K562 (cell line): ENCODE results near the gene C20orf96. TPM values are rescaled to one million over a fixed set of nuclear protein-coding genes. Genes with fewer than 3 reads are reported as not detected.

ENCODE experiments used
- ATAC-seq: fragments of 200-7000 bp; cut with Tn5 transposase; 3 replicates; pipeline ENCODE4 v1.9.1; 2020; ENCODE audit warnings: moderate library complexity
- BruUV-seq: library from RNA; stranded (reverse); fragments of 400-500 nt; replicated peaks from 2 replicates; lab custom pipeline; 2021; lab: Mats Ljungman, UMichigan
- CTCF ChIA-PET: fragments of 300-600 bp; formaldehyde crosslinking; extraction: SDS; loops from one replicate; lab custom pipeline; 2021; ENCODE audit warnings: low intra/inter-chr PET ratio; lab: Yijun Ruan, JAX
- POLR2A ChIA-PET: fragments of 300-600, 350-650 bp; sonication (Branson Sonifier 250); formaldehyde crosslinking; extraction: SDS; loops from one replicate; lab custom pipeline; 2021; ENCODE audit warnings: antibody characterized with exemption, inconsistent platforms; lab: Yijun Ruan, JAX
- DNase-seq, 4 experiments: peaks; one replicate each; pipeline versions ENCODE4 v3.0.0 to v3.0.0-alpha.2; 2011 to 2018; ENCODE audit warnings: low spot score in 3 of 4, mixed read lengths in 3 of 4; ENCODE audit errors: extremely low read depth in 1 of 4
- FAIRE-seq: peaks from 2 replicates; lab custom pipeline; 2011; peaks lifted over from hg19 to GRCh38; lab: Jason Lieb, UNC
- H2AFZ ChIP-seq: 2 replicates; pipeline ENCODE4 v1.6.0; 2011; ENCODE audit warnings: low read depth, low read length, control low read depth, inconsistent platforms
- H3K27ac ChIP-seq: fragments of 200-600 bp; 3 replicates; pipeline ENCODE4 v1.8.0; 2011; ENCODE audit warnings: low read depth, mild to moderate bottlenecking, control low read depth, inconsistent platforms, low read length, moderate library complexity, mixed read lengths; ENCODE audit errors: extremely low read depth
- H3K27me3 ChIP-seq, 2 experiments: fragments of 300-600 bp in 1 of 2; 2 replicates in 1 of 2; 3 replicates in 1 of 2; pipeline versions ENCODE4 v1.6.0 to v1.8.0; 2011; ENCODE audit warnings: inconsistent platforms in 2 of 2, low read length in 2 of 2, mild to moderate bottlenecking in 1 of 2, mixed read lengths in 1 of 2, moderate library complexity in 1 of 2; ENCODE audit not compliant: control insufficient read depth in 2 of 2, insufficient read depth in 2 of 2
- H3K36me3 ChIP-seq: fragments of 300-600 bp; 3 replicates; pipeline ENCODE4 v1.8.0; 2011; ENCODE audit warnings: mild to moderate bottlenecking, low read length, inconsistent platforms; ENCODE audit not compliant: control insufficient read depth, insufficient read depth
- H3K4me1 ChIP-seq, 2 experiments: fragments of 200-600 bp in 1 of 2; replicated peaks in 1 of 2; 2 replicates in 1 of 2; 3 replicates in 1 of 2; pipeline versions ENCODE4 v1.5.1 to v1.8.0; 2011; ENCODE audit warnings: inconsistent platforms in 2 of 2, low read length in 2 of 2, mild to moderate bottlenecking in 1 of 2, mixed read lengths in 1 of 2, moderate library complexity in 1 of 2; ENCODE audit not compliant: control insufficient read depth in 2 of 2, insufficient read depth in 2 of 2
- H3K4me2 ChIP-seq: 2 replicates; pipeline ENCODE4 v1.6.1; 2011; ENCODE audit warnings: low read length, control low read depth, inconsistent platforms, mixed read lengths; ENCODE audit not compliant: insufficient read depth
- H3K4me3 ChIP-seq: fragments of 200-600 bp; sonication (generic), shearing (Covaris generic); 2 replicates; pipeline ENCODE4 v1.5.1; 2016; ENCODE audit warnings: control low read depth, inconsistent platforms
- H3K79me2 ChIP-seq: fragments of 200-600 bp; 3 replicates; pipeline ENCODE4 v1.8.0; 2011; ENCODE audit warnings: low read length, inconsistent platforms; ENCODE audit not compliant: control insufficient read depth, insufficient read depth
- H3K9ac ChIP-seq, 2 experiments: 2 replicates each; pipeline versions ENCODE4 v1.6.0 to v1.6.1; 2011; ENCODE audit warnings: low read depth in 2 of 2, low read length in 2 of 2, control low read depth in 1 of 2, inconsistent platforms in 1 of 2, mild to moderate bottlenecking in 1 of 2, mixed read lengths in 1 of 2; ENCODE audit not compliant: insufficient read depth in 1 of 2
- H3K9me1 ChIP-seq: one replicate; pipeline ENCODE4 v1.6.0; 2011; ENCODE audit warnings: inconsistent platforms, mild to moderate bottlenecking, low read length, moderate library complexity; ENCODE audit not compliant: control insufficient read depth, insufficient read depth
- H3K9me3 ChIP-seq: replicated peaks from 2 replicates; pipeline ENCODE4 v1.5.1; 2011; ENCODE audit warnings: low read depth, low read length, inconsistent platforms; ENCODE audit not compliant: control insufficient read depth, insufficient read depth
- H4K20me1 ChIP-seq: replicated peaks from 2 replicates; pipeline ENCODE4 v1.6.1; 2011; ENCODE audit warnings: low read length, inconsistent platforms, mixed read lengths; ENCODE audit not compliant: control insufficient read depth, insufficient read depth
- CBX3 ChIP-seq, 2 experiments: IDR thresholded peaks; 1 replicate in 1 of 2; 2 replicates in 1 of 2; pipeline ENCODE4 v1.6.1; 2012; ENCODE audit warnings: inconsistent platforms in 2 of 2, low read length in 2 of 2, borderline replicate concordance in 1 of 2, control low read depth in 1 of 2
- COPS2 ChIP-seq: fragments of 450-650 bp; conservative IDR thresholded peaks from 2 replicates; pipeline ENCODE4 v1.6.1; 2016; ENCODE audit warnings: mild to moderate bottlenecking, moderate library complexity
- ELF4 ChIP-seq: fragments of 450-650 bp; formaldehyde crosslinking; IDR thresholded peaks from 2 replicates; pipeline ENCODE4 v1.4.0; 2022; ENCODE audit warnings: missing genetic modification characterization
- GABPA ChIP-seq: fragments of 200-800 bp; sonication (Bioruptor generic); conservative IDR thresholded peaks from 2 replicates; pipeline ENCODE4 v1.6.1; 2016; ENCODE audit warnings: low read depth, missing genetic modification characterization, missing compliant biosample characterization
- HCFC1 ChIP-seq: IDR thresholded peaks from 2 replicates; pipeline ENCODE4 v1.6.1; 2012; ENCODE audit warnings: low read depth, low read length, improper control_type of control experiment
- ILK ChIP-seq: fragments of 450-650 bp; IDR thresholded peaks from 2 replicates; pipeline ENCODE4 v1.6.1; 2016; ENCODE audit warnings: missing genetic modification characterization, low read depth, mild to moderate bottlenecking, missing compliant biosample characterization, moderate library complexity, borderline replicate concordance
- IRF2 ChIP-seq: sonication (generic); formaldehyde crosslinking; IDR thresholded peaks from 2 replicates; pipeline ENCODE4 v1.8.1; 2022; ENCODE audit warnings: mild to moderate bottlenecking, missing genetic modification reagents
- NFIC ChIP-seq: fragments of 450-650 bp; IDR thresholded peaks from 2 replicates; pipeline ENCODE4 v1.6.1; 2017; ENCODE audit warnings: mild to moderate bottlenecking, inconsistent platforms
- NR2C1 ChIP-seq, 2 experiments: fragments of 450-650 bp; IDR thresholded peaks; 2 replicates each; pipeline ENCODE4 v1.6.1; 2017; ENCODE audit warnings: mild to moderate bottlenecking in 2 of 2, antibody characterized with exemption in 1 of 2, inconsistent platforms in 1 of 2, missing compliant biosample characterization in 1 of 2, missing genetic modification characterization in 1 of 2
- RAD51 ChIP-seq: fragments of 450-650 bp; IDR thresholded peaks from 2 replicates; pipeline ENCODE4 v1.7.1; 2016; ENCODE audit warnings: low read depth, mild to moderate bottlenecking, borderline replicate concordance
- RNF2 ChIP-seq: sonication (generic); IDR thresholded peaks from 2 replicates; pipeline ENCODE4 v1.6.1; 2016
- SAFB2 ChIP-seq: fragments of 200-400 bp; formaldehyde crosslinking; IDR thresholded peaks from 2 replicates; pipeline ENCODE4 v1.6.1; 2018; ENCODE audit warnings: borderline replicate concordance, low read length, low read depth, moderate library complexity; ENCODE audit not compliant: severe bottlenecking
- SIX5 ChIP-seq, 2 experiments: IDR thresholded peaks; 2 replicates each; pipeline ENCODE4 v1.6.1; 2011; ENCODE audit warnings: low read length in 2 of 2, borderline replicate concordance in 1 of 2, low read depth in 1 of 2, mild to moderate bottlenecking in 1 of 2, moderate library complexity in 1 of 2; ENCODE audit not compliant: insufficient read depth in 1 of 2
- ZNF143 ChIP-seq: sonication (generic); formaldehyde crosslinking; IDR thresholded peaks from 2 replicates; pipeline ENCODE4 v1.9.0; 2022; ENCODE audit warnings: mild to moderate bottlenecking, missing genetic modification reagents
- ZNF551 ChIP-seq: fragments of 250-450 bp; sonication (Bioruptor Pico); IDR thresholded peaks from 2 replicates; pipeline ENCODE4 v1.5.0; 2021; ENCODE audit warnings: mild to moderate bottlenecking, moderate library complexity
- WGBS: fragments of 100-300 bp; shearing (Covaris generic); methylation state at CpG from one replicate; pipeline ENCODE4 v1.1.6; 2016; ENCODE audit warnings: low coverage, mixed read lengths; ENCODE audit not compliant: insufficient coverage; ENCODE audit errors: missing lambda C conversion rate; 5-methylcytosine and 5-hydroxymethylcytosine counted together
- in situ Hi-C: fragments of 300-500 bp; cut with MboI; formaldehyde crosslinking; loops from 4 replicates; pipeline ENCODE4 v1.15.0; 2018; ENCODE audit warnings: inconsistent platforms, mixed read lengths
- intact Hi-C: fragments of 100-400 bp; cut with micrococcal nuclease; formaldehyde crosslinking; loops from 2 replicates; pipeline ENCODE4 v1.14.2; 2022
- polyA plus RNA-seq, 8 experiments: library from polyadenylated mRNA; depleted of rRNA in 4 of 8; stranded (reverse) in 5 of 8; unstranded in 3 of 8; fragments of >200 nt; fragmentation: Nextera tagmentation in 2 of 8; fragmentation: Illumina TruSeq in 1 of 8; extraction: Ambion mirVana in 2 of 8; extraction: Trizol in 1 of 8; gene quantifications; 2 replicates each; pipeline versions ENCODE4 v1.2.1 to v1.2.3, GENCODE V29; 2011 to 2014; ENCODE audit warnings: inconsistent platforms in 1 of 8, missing spikeins in 1 of 8
- total RNA-seq, 7 experiments: library from RNA; depleted of rRNA in 6 of 7; stranded (reverse); fragments of >200 nt in 6 of 7; fragmentation: Illumina TruSeq in 2 of 7; extraction: Trizol in 2 of 7; gene quantifications; 2 replicates each; pipeline versions ENCODE4 v1.2.1 to v1.2.3, GENCODE V29; 2011 to 2021; ENCODE audit warnings: low replicate concordance in 1 of 7
- TF ChIP-seq, protein P1 (sequence below): fragments of 250-450 bp; sonication (Bioruptor Pico); IDR thresholded peaks from 2 replicates; pipeline ENCODE4 v1.4.0; 2020; ENCODE audit warnings: mild to moderate bottlenecking, moderate library complexity
- TF ChIP-seq, protein P2 (sequence below): sonication (generic); formaldehyde crosslinking; IDR thresholded peaks from 2 replicates; pipeline ENCODE4 v1.5.0; 2020; ENCODE audit warnings: missing genetic modification reagents

Gene C20orf96
- total and polyA plus RNA-seq, 9 of the 15 experiments (the other 6 are each of a cell fraction or from before 2014, with no cell fraction given) = 1.7 to 11.7 (median 4.2) TPM

DNA sequence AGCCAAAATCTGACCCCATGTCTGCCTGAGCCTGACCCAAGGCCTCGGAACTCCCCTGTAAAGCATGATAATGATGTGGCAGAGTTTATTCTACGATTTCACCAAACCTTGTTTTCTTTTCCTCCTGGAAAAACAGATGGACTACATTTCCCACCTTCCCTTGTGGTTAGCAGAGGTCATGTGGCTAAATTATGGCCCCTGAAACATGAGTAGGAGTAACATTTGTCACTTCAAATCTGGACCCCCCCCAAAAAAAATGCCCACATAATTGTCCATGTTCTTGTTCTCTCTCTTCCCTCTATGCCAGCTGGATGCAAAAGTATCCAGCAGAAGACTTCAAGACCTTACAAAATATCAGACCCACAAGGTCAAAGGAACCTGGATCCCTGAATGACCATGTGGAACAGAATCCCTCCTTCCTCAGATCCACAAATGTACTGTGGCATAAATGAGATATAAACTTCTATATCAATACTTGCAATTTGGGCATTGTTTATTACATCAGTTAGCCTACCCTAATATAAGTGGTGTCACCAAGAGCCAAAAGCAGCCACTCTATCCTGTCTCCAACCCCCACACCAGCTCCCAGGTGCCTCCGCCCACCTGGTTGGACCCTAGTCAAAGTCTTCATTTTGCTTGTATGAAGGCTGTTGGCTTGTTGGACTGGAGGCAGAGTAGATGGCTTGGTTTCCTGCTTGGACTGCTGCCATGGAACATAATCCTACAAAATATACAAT is 1.4 kb downstream of the C20orf96 start:
- ATAC-seq = no peak
- no peak for FAIRE-seq
- H3K9ac ChIP-seq = peak overlapping the region; percentile 33 to 84; a peak in 2 of 4 replicates
- peaks cover 8% of the 10 kb centered on the region; the same call in 2 of the 3 replicates for H3K36me3 ChIP-seq
- BruUV-seq = no TSS peak
- whole genome bisulfite sequencing = 63% methylated on average over 3 of the region's 3 CpGs
- peaks cover 4 to 9% of the 10 kb centered on the region in 2 experiments; a peak in 3 of 5 replicates for H3K4me1 ChIP-seq
- peak overlapping the region; percentile 93 for H3K4me2 ChIP-seq
- ChIA-PET CTCF (no interaction called here), POLR2A (interaction anchor here (1.9 kb wide), 1 partner anchor 9 kb away, joined by 5 read pairs; the partner anchor contains the start of gene ZCCHC3)
- in situ Hi-C loops (no loop called here), intact Hi-C loops (loop anchor here (2.0 kb wide), 1 partner anchor 42 kb away; no protein-coding TSS in a partner anchor)
- H3K27me3 ChIP-seq = no peaks in the 10 kb centered on the region
- no peak overlapping the region for H2AFZ ChIP-seq
- DNase-seq = no peak
- peaks cover 18% of the 10 kb centered on the region for H3K79me2 ChIP-seq
- H4K20me1 ChIP-seq = no peaks in the 10 kb centered on the region
- H3K27ac ChIP-seq = peak overlapping the region; percentile 87
- peaks cover 5% of the 10 kb centered on the region; the same call in 1 of the 2 replicates for H3K9me3 ChIP-seq
- peak overlapping the region; percentile 68 for H3K4me3 ChIP-seq
- H3K9me1 ChIP-seq = no peaks in the 10 kb centered on the region
- TF ChIP-seq ZNF551 (CRISPR knock-in tag) (no peak), ZNF143 (0 out of 2 replicates have a peak, but pooled peaks have one; percentile 49), COPS2 (no peak), NFIC (peak; percentile 30; the same call in 1 of the 2 replicates), SIX5 (IDR thresholded peaks at IDR 0.05; ENCODE audit: borderline replicate concordance in 1 of 2, insufficient read depth in 1 of 2, low read depth in 1 of 2, low read length in 2 of 2) (peak; percentile 25 to 28; a peak in 2 of 4 replicates), ELF4 (CRISPR knock-in tag) (no peak), ILK (tag) (no peak), IRF2 (CRISPR knock-in tag) (no peak), NR2C1 (IDR thresholded peaks at IDR 0.05) (0 out of 2 replicates have a peak, but pooled peaks have one; percentile 26), NR2C1 (tag; IDR thresholded peaks at IDR 0.05) (0 out of 2 replicates have a peak, but pooled peaks have one; percentile 16), RAD51 (peak; percentile 24; the same call in 1 of the 2 replicates), HCFC1 (peak; percentile 65), RNF2 (no peak), CBX3 (IDR thresholded peaks at IDR 0.05; ENCODE audit: borderline replicate concordance in 1 of 2, low read length in 2 of 2) (no peak), GABPA (tag) (no peak), SAFB2 (no peak)
- TF ChIP-seq, protein P1, sequence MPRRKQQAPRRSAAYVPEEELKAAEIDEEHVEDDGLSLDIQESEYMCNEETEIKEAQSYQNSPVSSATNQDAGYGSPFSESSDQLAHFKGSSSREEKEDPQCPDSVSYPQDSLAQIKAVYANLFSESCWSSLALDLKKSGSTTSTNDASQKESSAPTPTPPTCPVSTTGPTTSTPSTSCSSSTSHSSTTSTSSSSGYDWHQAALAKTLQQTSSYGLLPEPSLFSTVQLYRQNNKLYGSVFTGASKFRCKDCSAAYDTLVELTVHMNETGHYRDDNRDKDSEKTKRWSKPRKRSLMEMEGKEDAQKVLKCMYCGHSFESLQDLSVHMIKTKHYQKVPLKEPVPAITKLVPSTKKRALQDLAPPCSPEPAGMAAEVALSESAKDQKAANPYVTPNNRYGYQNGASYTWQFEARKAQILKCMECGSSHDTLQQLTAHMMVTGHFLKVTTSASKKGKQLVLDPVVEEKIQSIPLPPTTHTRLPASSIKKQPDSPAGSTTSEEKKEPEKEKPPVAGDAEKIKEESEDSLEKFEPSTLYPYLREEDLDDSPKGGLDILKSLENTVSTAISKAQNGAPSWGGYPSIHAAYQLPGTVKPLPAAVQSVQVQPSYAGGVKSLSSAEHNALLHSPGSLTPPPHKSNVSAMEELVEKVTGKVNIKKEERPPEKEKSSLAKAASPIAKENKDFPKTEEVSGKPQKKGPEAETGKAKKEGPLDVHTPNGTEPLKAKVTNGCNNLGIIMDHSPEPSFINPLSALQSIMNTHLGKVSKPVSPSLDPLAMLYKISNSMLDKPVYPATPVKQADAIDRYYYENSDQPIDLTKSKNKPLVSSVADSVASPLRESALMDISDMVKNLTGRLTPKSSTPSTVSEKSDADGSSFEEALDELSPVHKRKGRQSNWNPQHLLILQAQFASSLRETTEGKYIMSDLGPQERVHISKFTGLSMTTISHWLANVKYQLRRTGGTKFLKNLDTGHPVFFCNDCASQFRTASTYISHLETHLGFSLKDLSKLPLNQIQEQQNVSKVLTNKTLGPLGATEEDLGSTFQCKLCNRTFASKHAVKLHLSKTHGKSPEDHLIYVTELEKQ (CRISPR knock-in tag) = no peak
- TF ChIP-seq, protein P2, sequence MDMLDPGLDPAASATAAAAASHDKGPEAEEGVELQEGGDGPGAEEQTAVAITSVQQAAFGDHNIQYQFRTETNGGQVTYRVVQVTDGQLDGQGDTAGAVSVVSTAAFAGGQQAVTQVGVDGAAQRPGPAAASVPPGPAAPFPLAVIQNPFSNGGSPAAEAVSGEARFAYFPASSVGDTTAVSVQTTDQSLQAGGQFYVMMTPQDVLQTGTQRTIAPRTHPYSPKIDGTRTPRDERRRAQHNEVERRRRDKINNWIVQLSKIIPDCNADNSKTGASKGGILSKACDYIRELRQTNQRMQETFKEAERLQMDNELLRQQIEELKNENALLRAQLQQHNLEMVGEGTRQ (CRISPR knock-in tag) = peak; percentile 52
